Measurements from ENCODE around the gene CNTNAP2. TPM values are rescaled to one million over a fixed set of nuclear protein-coding genes. Genes with fewer than 3 reads are reported as not detected.

The CNTNAP2 gene
- total RNA-seq, 1 experiment from 2014 or later, result 64.5 TPM

GRCh38 chr7:148017126-148017525 lies 1900.5 kb downstream of the CNTNAP2 start:
- H3K4me3 Mint-ChIP-seq, result no peak overlapping the region
- Histone ChIP-seq H3K56ac (ENCODE audit: insufficient read length, low read depth, low read length) (no peak overlapping the region), H3K27ac (ENCODE audit: insufficient read length, low read depth, low read length) (no peak overlapping the region), H3K9me3 (ENCODE audit: control insufficient read depth, low read depth, low read length) (no peaks in the 10 kb centered on the region), H4K5ac (ENCODE audit: insufficient read length, low read depth, low read length) (no peak overlapping the region), H2BK15ac (ENCODE audit: low read depth, low read length) (no peak overlapping the region), H3K18ac (ENCODE audit: insufficient read length, low read depth, low read length) (no peak overlapping the region), H3K14ac (ENCODE audit: insufficient read depth, low read length) (no peak overlapping the region), H2BK20ac (ENCODE audit: low read depth, low read length, poor library complexity, severe bottlenecking) (no peak overlapping the region), H2AFZ (ENCODE audit: low read length) (no peak overlapping the region), H3K4me1 (ENCODE audit: insufficient read depth, low read length) (peaks cover 3% of the 10 kb centered on the region; the same call in 1 of the 2 replicates), H4K91ac (ENCODE audit: insufficient read length, low read depth, low read length) (no peak overlapping the region), H3K79me2 (ENCODE audit: insufficient read depth, low read length) (no peaks in the 10 kb centered on the region), H2BK5ac (ENCODE audit: insufficient read length, low read length) (no peak overlapping the region), H2BK120ac (ENCODE audit: low read depth, low read length, poor library complexity, severe bottlenecking) (no peak overlapping the region), H4K8ac (replicated peaks; ENCODE audit: insufficient read length, low read depth, low read length) (no peak overlapping the region), H3K79me1 (ENCODE audit: insufficient read depth, low read depth, low read length, poor library complexity, severe bottlenecking) (no peaks in the 10 kb centered on the region), H2AK5ac (ENCODE audit: insufficient read length, low read length) (no peak overlapping the region), H2BK12ac (ENCODE audit: insufficient read length, low read depth, low read length) (no peak overlapping the region), H3K9ac (ENCODE audit: extremely low read depth, insufficient read length, low read length) (no peak overlapping the region), H3T11ph (ENCODE audit: low read length) (no peak overlapping the region), H3K4ac (ENCODE audit: low read depth, low read length) (no peak overlapping the region), H3K27me3 (ENCODE audit: insufficient read depth, low read length) (no peaks in the 10 kb centered on the region; the same call in 1 of the 2 replicates), H4K20me1 (ENCODE audit: control insufficient read depth, insufficient read depth, insufficient read length) (no peaks in the 10 kb centered on the region), H3K23ac (ENCODE audit: insufficient read length, low read depth, low read length) (no peak overlapping the region), H3K23me2 (ENCODE audit: insufficient read length, low read depth, low read length, poor library complexity, severe bottlenecking) (no peaks in the 10 kb centered on the region), H3K4me2 (ENCODE audit: insufficient read depth, insufficient read length, low read length) (no peak overlapping the region)
- H3K27ac Mint-ChIP-seq, result no peak overlapping the region
- no CpG with 5 or more reads among the region's 2 CpGs for WGBS (ENCODE audit: extremely low coverage, insufficient read length, low lambda C conversion rate)
- H3K36me3 Mint-ChIP-seq (ENCODE audit: insufficient read depth in 1 of 3, low read depth in 3 of 3), result peaks cover 0 to 6% (median 0%) of the 10 kb centered on the region in 3 experiments; a peak in 2 of 7 replicates
- H3K9me3 Mint-ChIP-seq, result peaks cover 0 to 4% of the 10 kb centered on the region in 2 experiments; a peak in 3 of 5 replicates
- peaks cover 64% of the 10 kb centered on the region for H3K27me3 Mint-ChIP-seq (ENCODE audit: low read depth)
- DNase-seq, result no peak
- H3K4me1 Mint-ChIP-seq, result peaks cover 26 to 37% of the 10 kb centered on the region in 2 experiments
- TF ChIP-seq, protein P1, sequence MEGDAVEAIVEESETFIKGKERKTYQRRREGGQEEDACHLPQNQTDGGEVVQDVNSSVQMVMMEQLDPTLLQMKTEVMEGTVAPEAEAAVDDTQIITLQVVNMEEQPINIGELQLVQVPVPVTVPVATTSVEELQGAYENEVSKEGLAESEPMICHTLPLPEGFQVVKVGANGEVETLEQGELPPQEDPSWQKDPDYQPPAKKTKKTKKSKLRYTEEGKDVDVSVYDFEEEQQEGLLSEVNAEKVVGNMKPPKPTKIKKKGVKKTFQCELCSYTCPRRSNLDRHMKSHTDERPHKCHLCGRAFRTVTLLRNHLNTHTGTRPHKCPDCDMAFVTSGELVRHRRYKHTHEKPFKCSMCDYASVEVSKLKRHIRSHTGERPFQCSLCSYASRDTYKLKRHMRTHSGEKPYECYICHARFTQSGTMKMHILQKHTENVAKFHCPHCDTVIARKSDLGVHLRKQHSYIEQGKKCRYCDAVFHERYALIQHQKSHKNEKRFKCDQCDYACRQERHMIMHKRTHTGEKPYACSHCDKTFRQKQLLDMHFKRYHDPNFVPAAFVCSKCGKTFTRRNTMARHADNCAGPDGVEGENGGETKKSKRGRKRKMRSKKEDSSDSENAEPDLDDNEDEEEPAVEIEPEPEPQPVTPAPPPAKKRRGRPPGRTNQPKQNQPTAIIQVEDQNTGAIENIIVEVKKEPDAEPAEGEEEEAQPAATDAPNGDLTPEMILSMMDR (conservative IDR thresholded peaks at IDR 0.05), result no peak
